Epithelial cell of proximal tubule (primary cell): ENCODE results near the gene KRT25. TPM values are rescaled to one million over a fixed set of nuclear protein-coding genes. Genes with fewer than 3 reads are reported as not detected.
"Not testable (repeated sequence)": the region's sequence is repeated elsewhere in the genome, so short reads cannot be mapped to it uniquely, and the experiment has no call there.

Experiments used
- DNase-seq: peaks from one replicate; pipeline ENCODE4 v3.0.0-alpha.2; 2011; ENCODE audit warnings: low read depth
- H3K4me3 ChIP-seq: 2 replicates; pipeline ENCODE4 v1.5.1; 2011; ENCODE audit warnings: low read depth, mild to moderate bottlenecking, low read length
- total RNA-seq: library from RNA; depleted of rRNA; stranded (reverse); fragments of >200 nt; gene quantifications from 2 replicates; pipeline ENCODE4 v1.2.3, GENCODE V29; 2015
- TF ChIP-seq, protein P1 (sequence below): conservative IDR thresholded peaks from 2 replicates; pipeline ENCODE4 v1.5.1; 2012; ENCODE audit warnings: low read depth, mild to moderate bottlenecking, low read length

The KRT25 gene
- total RNA-seq, 1 donor from 2014 or later: 0.17 TPM

GRCh38 chr17:40763752-40764151, 8.6 kb upstream of the KRT25 start:
- DNase-seq: no peak
- TF ChIP-seq, protein P1, sequence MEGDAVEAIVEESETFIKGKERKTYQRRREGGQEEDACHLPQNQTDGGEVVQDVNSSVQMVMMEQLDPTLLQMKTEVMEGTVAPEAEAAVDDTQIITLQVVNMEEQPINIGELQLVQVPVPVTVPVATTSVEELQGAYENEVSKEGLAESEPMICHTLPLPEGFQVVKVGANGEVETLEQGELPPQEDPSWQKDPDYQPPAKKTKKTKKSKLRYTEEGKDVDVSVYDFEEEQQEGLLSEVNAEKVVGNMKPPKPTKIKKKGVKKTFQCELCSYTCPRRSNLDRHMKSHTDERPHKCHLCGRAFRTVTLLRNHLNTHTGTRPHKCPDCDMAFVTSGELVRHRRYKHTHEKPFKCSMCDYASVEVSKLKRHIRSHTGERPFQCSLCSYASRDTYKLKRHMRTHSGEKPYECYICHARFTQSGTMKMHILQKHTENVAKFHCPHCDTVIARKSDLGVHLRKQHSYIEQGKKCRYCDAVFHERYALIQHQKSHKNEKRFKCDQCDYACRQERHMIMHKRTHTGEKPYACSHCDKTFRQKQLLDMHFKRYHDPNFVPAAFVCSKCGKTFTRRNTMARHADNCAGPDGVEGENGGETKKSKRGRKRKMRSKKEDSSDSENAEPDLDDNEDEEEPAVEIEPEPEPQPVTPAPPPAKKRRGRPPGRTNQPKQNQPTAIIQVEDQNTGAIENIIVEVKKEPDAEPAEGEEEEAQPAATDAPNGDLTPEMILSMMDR: no peak
- no peak overlapping the region for H3K4me3 ChIP-seq

DNA sequence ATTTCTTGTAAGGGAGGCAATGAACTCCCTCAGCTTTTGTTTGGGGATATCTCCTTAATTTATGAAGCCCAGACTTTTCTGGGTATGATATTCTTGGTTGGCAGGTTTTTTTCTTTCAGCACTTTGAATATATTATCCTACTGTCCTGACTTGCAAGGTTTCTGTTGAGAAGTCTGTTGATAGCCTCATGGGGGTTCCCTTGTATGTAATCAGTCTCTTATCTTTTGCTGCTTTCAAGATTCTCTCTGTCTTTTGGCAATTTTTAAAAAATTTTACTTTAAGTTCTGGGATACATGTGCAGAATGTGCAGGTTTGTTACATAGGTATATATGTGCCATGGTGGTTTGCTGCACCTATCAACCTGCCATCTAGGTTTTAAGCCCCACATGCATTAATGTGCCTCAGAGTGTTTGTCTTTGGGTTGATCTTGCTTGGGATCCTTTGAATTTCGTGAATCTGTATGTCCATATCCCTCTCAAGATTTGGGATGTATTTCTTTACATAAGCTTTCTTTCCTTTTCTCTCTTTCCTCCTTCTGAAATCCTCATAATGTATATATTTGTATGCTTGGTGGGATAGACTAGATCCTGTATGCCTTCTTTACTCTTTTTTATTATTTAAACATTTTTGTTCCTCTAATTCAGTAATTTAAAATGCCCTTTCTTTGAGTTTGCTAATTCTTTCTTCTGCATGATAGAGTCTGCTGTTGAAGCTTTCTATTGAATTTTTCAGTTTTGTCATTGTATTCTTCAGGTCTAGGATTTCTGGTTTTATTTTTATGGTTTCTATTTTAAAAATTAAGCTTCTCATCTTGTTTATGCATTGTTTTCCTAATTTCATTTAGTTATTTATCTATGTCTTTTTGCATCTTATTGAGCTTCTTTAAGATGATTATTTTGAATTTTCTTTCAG, 5.2 kb upstream of the KRT25 start:
- DNase-seq: no peak
- TF ChIP-seq, protein P1: no peak

GRCh38 chr17:40753804-40754203, 1.3 kb downstream of the KRT25 start:
- DNase-seq: peak; percentile 33
- H3K4me3 ChIP-seq: no peak overlapping the region
- TF ChIP-seq, protein P1: no peak

More for the DNA sequence above, 5.2 kb upstream of the KRT25 start:
- H3K4me3 ChIP-seq: no peak overlapping the region

- no peak for DNase-seq
- H3K4me3 ChIP-seq: no peak overlapping the region
- TF ChIP-seq, protein P1: no peak
These were observed 4.1 kb downstream of the KRT25 start for GRCh38 chr17:40751065-40751464.

- H3K4me3 ChIP-seq: no peak overlapping the region
- DNase-seq: no peak
- TF ChIP-seq, protein P1: no peak
These were observed 4.7 kb downstream of the KRT25 start for GRCh38 chr17:40750391-40750790.

DNA sequence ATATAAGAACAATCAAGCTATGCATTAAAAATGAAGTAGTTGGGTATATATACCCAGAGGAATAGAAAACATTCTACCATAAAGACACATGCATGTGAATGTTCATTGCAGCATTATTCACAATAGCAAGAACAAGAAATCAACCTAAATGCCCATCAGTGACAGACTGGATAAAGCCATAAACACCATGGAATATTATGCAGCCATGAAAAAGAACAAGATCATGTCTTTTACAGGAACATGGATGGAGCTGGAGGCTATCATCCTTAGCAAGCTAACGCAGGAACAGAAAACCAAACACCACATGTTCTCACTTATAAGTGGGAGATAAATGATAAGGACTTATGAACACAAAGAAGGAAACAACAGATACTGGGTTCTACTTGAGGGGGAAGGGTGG, 6.5 kb downstream of the KRT25 start:
- H3K4me3 ChIP-seq, DNase-seq: not testable (repeated sequence)

GRCh38 chr17:40738553-40738952, 16.6 kb downstream of the KRT25 start:
- H3K4me3 ChIP-seq: no peak overlapping the region
- TF ChIP-seq, protein P1: no peak
- no peak for DNase-seq
